GM23338 (cell line): Measurements from ENCODE around the gene ZKSCAN2. TPM values are rescaled to one million over a fixed set of nuclear protein-coding genes. Genes with fewer than 3 reads are reported as not detected.

Source experiments
- ATAC-seq: fragments of 200-7000 bp; cut with Tn5 transposase; 3 replicates; pipeline ENCODE4 v1.9.1; 2020
- DNase-seq: peaks from one replicate; pipeline ENCODE4 v3.0.0-alpha.2; 2015; ENCODE audit warnings: low spot score
- H2AFZ ChIP-seq: fragments of 200-600 bp; sonication (generic); 2 replicates; pipeline ENCODE4 v1.8.0; 2016; ENCODE audit warnings: antibody characterized with exemption, mild to moderate bottlenecking, moderate library complexity
- H3F3A ChIP-seq: fragments of 200-600 bp; sonication (generic); replicated peaks from 2 replicates; pipeline ENCODE4 v1.8.0; 2017; ENCODE audit warnings: antibody characterized with exemption, mixed run types, low read depth
- H3K27ac ChIP-seq: fragments of 200-600 bp; sonication (generic); 2 replicates; pipeline ENCODE4 v1.6.1; 2016; ENCODE audit warnings: low read depth
- H3K27me3 ChIP-seq: fragments of 200-600 bp; sonication (generic); 2 replicates; pipeline ENCODE4 v1.8.0; 2016; ENCODE audit warnings: mild to moderate bottlenecking, mixed run types, moderate library complexity; ENCODE audit not compliant: insufficient read depth
- H3K36me3 ChIP-seq: fragments of 200-600 bp; sonication (generic); 2 replicates; pipeline ENCODE4 v1.8.0; 2016; ENCODE audit warnings: mild to moderate bottlenecking; ENCODE audit not compliant: insufficient read depth
- H3K4me1 ChIP-seq: fragments of 200-600 bp; sonication (generic); 2 replicates; pipeline ENCODE4 v1.8.0; 2016; ENCODE audit warnings: mild to moderate bottlenecking, moderate library complexity; ENCODE audit not compliant: insufficient read depth
- H3K4me2 ChIP-seq: fragments of 200-600 bp; sonication (generic); 2 replicates; pipeline ENCODE4 v1.7.1; 2017; ENCODE audit warnings: mixed run types
- H3K4me3 ChIP-seq: fragments of 200-600 bp; sonication (generic); 2 replicates; pipeline ENCODE4 v1.6.1; 2016; ENCODE audit warnings: mixed run types
- H3K79me2 ChIP-seq: fragments of 200-600 bp; sonication (generic); replicated peaks from 2 replicates; pipeline ENCODE4 v1.8.0; 2017; ENCODE audit warnings: mild to moderate bottlenecking; ENCODE audit not compliant: insufficient read depth
- H3K9me2 ChIP-seq: fragments of 200-600 bp; sonication (generic); 2 replicates; pipeline ENCODE4 v1.8.0; 2017; ENCODE audit not compliant: insufficient read depth
- H4K20me1 ChIP-seq: fragments of 200-600 bp; sonication (generic); replicated peaks from 2 replicates; pipeline ENCODE4 v1.8.0; 2017; ENCODE audit warnings: mild to moderate bottlenecking; ENCODE audit not compliant: insufficient read depth
- H3K27ac Mint-ChIP-seq: 2 replicates; pipeline ENCODE4 v1.8.0; 2020; ENCODE audit warnings: inconsistent platforms, mild to moderate bottlenecking, moderate library complexity, mixed read lengths
- H3K27me3 Mint-ChIP-seq: 3 replicates; pipeline ENCODE4 v1.8.0; 2022; ENCODE audit warnings: low read depth, mild to moderate bottlenecking, moderate library complexity, mixed read lengths, inconsistent platforms; ENCODE audit not compliant: insufficient read depth, poor library complexity
- H3K36me3 Mint-ChIP-seq: 3 replicates; pipeline ENCODE4 v1.8.0; 2021; ENCODE audit warnings: low read depth, mild to moderate bottlenecking, inconsistent platforms, moderate library complexity, mixed read lengths
- H3K4me1 Mint-ChIP-seq: 3 replicates; pipeline ENCODE4 v1.8.0; 2020; ENCODE audit warnings: mild to moderate bottlenecking, inconsistent platforms, mixed read lengths
- H3K4me3 Mint-ChIP-seq: 3 replicates; pipeline ENCODE4 v1.8.0; 2021; ENCODE audit warnings: moderate library complexity, mild to moderate bottlenecking, inconsistent platforms, mixed read lengths
- H3K9me3 Mint-ChIP-seq: 3 replicates; pipeline ENCODE4 v1.8.0; 2020; ENCODE audit warnings: moderate library complexity, mild to moderate bottlenecking, inconsistent platforms, mixed read lengths
- CREB1 ChIP-seq: fragments of 250-450 bp; sonication (Bioruptor Pico); IDR thresholded peaks from 2 replicates; pipeline ENCODE4 v1.5.0; 2020; ENCODE audit warnings: low read depth, mild to moderate bottlenecking, moderate library complexity
- CTCF ChIP-seq, 2 experiments: fragments of 200-600 bp in 1 of 2; sonication (generic) in 1 of 2; conservative IDR thresholded peaks; 2 replicates each; pipeline versions ENCODE4 v1.5.1 to v1.6.1; 2016 to 2017; ENCODE audit warnings: antibody characterized with exemption in 2 of 2, low read depth in 2 of 2, mild to moderate bottlenecking in 2 of 2, moderate library complexity in 1 of 2
- ETS1 ChIP-seq: IDR thresholded peaks from 2 replicates; pipeline ENCODE4 v1.6.1; 2016; ENCODE audit warnings: antibody characterized with exemption
- EZH2phosphoT487 ChIP-seq: fragments of 200-600 bp; sonication (generic); IDR thresholded peaks from one replicate; pipeline ENCODE4 v1.8.1; 2018; ENCODE audit warnings: antibody characterized with exemption; ENCODE audit not compliant: unreplicated experiment
- JUNB ChIP-seq: IDR thresholded peaks from one replicate; pipeline ENCODE4 v1.6.1; 2016; ENCODE audit warnings: antibody characterized with exemption; ENCODE audit not compliant: unreplicated experiment
- NANOG ChIP-seq: IDR thresholded peaks from 2 replicates; pipeline ENCODE4 v1.6.1; 2016; ENCODE audit warnings: antibody characterized with exemption, borderline replicate concordance
- POLR2AphosphoS5 ChIP-seq: IDR thresholded peaks from 2 replicates; pipeline ENCODE4 v1.6.1; 2016; ENCODE audit warnings: antibody characterized with exemption, low read depth
- STAT1 ChIP-seq: IDR thresholded peaks from one replicate; pipeline ENCODE4 v1.6.1; 2016; ENCODE audit warnings: antibody characterized with exemption; ENCODE audit not compliant: unreplicated experiment
- ZNF114 ChIP-seq: fragments of 250-450 bp; sonication (Bioruptor Pico); IDR thresholded peaks from 2 replicates; pipeline ENCODE4 v1.5.0; 2020; ENCODE audit warnings: mild to moderate bottlenecking, moderate library complexity
- ZNF331 ChIP-seq: fragments of 250-450 bp; sonication (Bioruptor Pico); IDR thresholded peaks from 2 replicates; pipeline ENCODE4 v1.5.0; 2020; ENCODE audit warnings: low read depth, mild to moderate bottlenecking, moderate library complexity
- ZNF462 ChIP-seq: fragments of 250-450 bp; sonication (Bioruptor Pico); IDR thresholded peaks from 2 replicates; pipeline ENCODE4 v1.5.0; 2020; ENCODE audit warnings: mild to moderate bottlenecking, moderate library complexity
- polyA plus RNA-seq: library from polyadenylated mRNA; unstranded; fragments of >200 nt; fragmentation: Nextera tagmentation; extraction: Ambion mirVana; gene quantifications from 2 replicates; pipeline ENCODE4 v1.2.1, GENCODE V29; 2016
- total RNA-seq: library from RNA; depleted of rRNA; stranded (reverse); fragments of >200 nt; shearing (Covaris generic); gene quantifications from 2 replicates; pipeline ENCODE4 v1.2.3, GENCODE V29; 2014

The ZKSCAN2 gene
- total and polyA plus RNA-seq, 2 experiments from 2014 or later: 2.0 to 8.8 TPM

GRCh38 chr16:25222959-25223358, 34.7 kb downstream of the ZKSCAN2 start (continued):
- TF ChIP-seq JUNB (no peak), POLR2AphosphoS5 (no peak), CREB1 (no peak), STAT1 (no peak), ZNF331 (CRISPR knock-in tag) (no peak), ETS1 (no peak), CTCF (conservative IDR thresholded peaks at IDR 0.05; ENCODE audit: low read depth in 2 of 2) (no peak), EZH2phosphoT487 (no peak)

GRCh38 chr16:25219070-25219737, 38.4 kb downstream of the ZKSCAN2 start:
- Histone ChIP-seq H3K27ac (no peak overlapping the region), H3K79me2 (no peaks in the 10 kb centered on the region), H3F3A (no peaks in the 10 kb centered on the region), H3K4me2 (no peak overlapping the region), H3K4me1 (no peaks in the 10 kb centered on the region), H2AFZ (no peak overlapping the region), H4K20me1 (no peaks in the 10 kb centered on the region), H3K9me2 (no peaks in the 10 kb centered on the region), H3K36me3 (no peaks in the 10 kb centered on the region), H3K27me3 (no peaks in the 10 kb centered on the region), H3K4me3 (no peak overlapping the region)
- Mint-ChIP-seq H3K9me3 (no peaks in the 10 kb centered on the region), H3K27ac (no peak overlapping the region), H3K27me3 (peaks cover 7% of the 10 kb centered on the region), H3K4me3 (no peak overlapping the region), H3K36me3 (no peaks in the 10 kb centered on the region), H3K4me1 (no peaks in the 10 kb centered on the region)
- DNase-seq (no peak), ATAC-seq (no peak)
- TF ChIP-seq POLR2AphosphoS5 (no peak), ETS1 (no peak), ZNF114 (CRISPR knock-in tag) (no peak), EZH2phosphoT487 (no peak), ZNF331 (CRISPR knock-in tag) (no peak), NANOG (no peak), STAT1 (no peak), CTCF (conservative IDR thresholded peaks at IDR 0.05; ENCODE audit: low read depth in 2 of 2) (no peak), ZNF462 (no peak), CREB1 (no peak)
